ENCODE measurements around the gene NDUFV1. TPM values are rescaled to one million over a fixed set of nuclear protein-coding genes. Genes with fewer than 3 reads are reported as not detected.
"Not testable (repeated sequence)": the region's sequence is repeated elsewhere in the genome, so short reads cannot be mapped to it uniquely, and the experiment has no call there.

Gene NDUFV1
- total RNA-seq, 1 donor from 2014 or later: 180 TPM

GRCh38 chr11:67596753-67597300, 9.9 kb upstream of the NDUFV1 start:
- no peak for DNase-seq (ENCODE audit: extremely low spot score, unreplicated experiment)
- no peaks in the 10 kb centered on the region for H3K36me3 Mint-ChIP-seq (ENCODE audit: unreplicated experiment)
- H3K27ac Mint-ChIP-seq (ENCODE audit: unreplicated experiment): no peak overlapping the region
- H3K9me3 Mint-ChIP-seq (ENCODE audit: unreplicated experiment): no peaks in the 10 kb centered on the region
- peaks cover 48% of the 10 kb centered on the region for H3K27me3 Mint-ChIP-seq (ENCODE audit: unreplicated experiment)
- TF ChIP-seq, protein P1, sequence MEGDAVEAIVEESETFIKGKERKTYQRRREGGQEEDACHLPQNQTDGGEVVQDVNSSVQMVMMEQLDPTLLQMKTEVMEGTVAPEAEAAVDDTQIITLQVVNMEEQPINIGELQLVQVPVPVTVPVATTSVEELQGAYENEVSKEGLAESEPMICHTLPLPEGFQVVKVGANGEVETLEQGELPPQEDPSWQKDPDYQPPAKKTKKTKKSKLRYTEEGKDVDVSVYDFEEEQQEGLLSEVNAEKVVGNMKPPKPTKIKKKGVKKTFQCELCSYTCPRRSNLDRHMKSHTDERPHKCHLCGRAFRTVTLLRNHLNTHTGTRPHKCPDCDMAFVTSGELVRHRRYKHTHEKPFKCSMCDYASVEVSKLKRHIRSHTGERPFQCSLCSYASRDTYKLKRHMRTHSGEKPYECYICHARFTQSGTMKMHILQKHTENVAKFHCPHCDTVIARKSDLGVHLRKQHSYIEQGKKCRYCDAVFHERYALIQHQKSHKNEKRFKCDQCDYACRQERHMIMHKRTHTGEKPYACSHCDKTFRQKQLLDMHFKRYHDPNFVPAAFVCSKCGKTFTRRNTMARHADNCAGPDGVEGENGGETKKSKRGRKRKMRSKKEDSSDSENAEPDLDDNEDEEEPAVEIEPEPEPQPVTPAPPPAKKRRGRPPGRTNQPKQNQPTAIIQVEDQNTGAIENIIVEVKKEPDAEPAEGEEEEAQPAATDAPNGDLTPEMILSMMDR (IDR thresholded peaks at IDR 0.05): no peak
- no peaks in the 10 kb centered on the region for H3K4me1 Mint-ChIP-seq (ENCODE audit: unreplicated experiment)
- H3K4me3 Mint-ChIP-seq (ENCODE audit: unreplicated experiment): no peak overlapping the region

GRCh38 chr11:67597458-67597857, 9.3 kb upstream of the NDUFV1 start:
- H3K27me3 Mint-ChIP-seq (ENCODE audit: unreplicated experiment): peaks cover 49% of the 10 kb centered on the region
- not testable (repeated sequence) for H3K27ac Mint-ChIP-seq (ENCODE audit: unreplicated experiment); H3K4me3 Mint-ChIP-seq (ENCODE audit: unreplicated experiment); H3K4me1 Mint-ChIP-seq (ENCODE audit: unreplicated experiment); DNase-seq (ENCODE audit: extremely low spot score, unreplicated experiment); H3K9me3 Mint-ChIP-seq (ENCODE audit: unreplicated experiment); H3K36me3 Mint-ChIP-seq (ENCODE audit: unreplicated experiment)

GRCh38 chr11:67597963-67598362, 8.8 kb upstream of the NDUFV1 start:
- not testable (repeated sequence) for H3K9me3 Mint-ChIP-seq (ENCODE audit: unreplicated experiment); H3K27ac Mint-ChIP-seq (ENCODE audit: unreplicated experiment); H3K4me1 Mint-ChIP-seq (ENCODE audit: unreplicated experiment); H3K36me3 Mint-ChIP-seq (ENCODE audit: unreplicated experiment); DNase-seq (ENCODE audit: extremely low spot score, unreplicated experiment); H3K4me3 Mint-ChIP-seq (ENCODE audit: unreplicated experiment)
- peaks cover 53% of the 10 kb centered on the region for H3K27me3 Mint-ChIP-seq (ENCODE audit: unreplicated experiment)

DNA sequence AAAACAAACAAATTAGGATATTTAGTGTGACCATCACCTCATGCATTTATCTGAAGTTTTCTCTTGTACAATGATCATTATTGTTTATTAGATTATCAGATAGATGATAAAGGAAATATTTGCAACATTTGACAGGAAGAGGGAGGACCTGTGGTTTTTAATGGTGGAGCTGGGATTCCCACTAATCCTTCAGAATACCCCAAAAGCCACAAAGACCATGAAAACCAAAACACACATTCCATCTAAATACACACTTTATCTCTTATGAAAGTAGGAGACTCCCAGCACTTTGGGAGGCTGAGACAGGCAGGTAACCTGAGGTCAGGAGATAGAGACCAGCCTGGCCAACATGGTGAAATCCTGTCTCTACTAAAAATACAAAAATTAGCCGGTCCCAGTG, 7.6 kb upstream of the NDUFV1 start:
- no peak overlapping the region for H3K4me3 Mint-ChIP-seq (ENCODE audit: unreplicated experiment)
- no peaks in the 10 kb centered on the region for H3K9me3 Mint-ChIP-seq (ENCODE audit: unreplicated experiment)
- H3K4me1 Mint-ChIP-seq (ENCODE audit: unreplicated experiment): no peaks in the 10 kb centered on the region
- TF ChIP-seq, protein P1 (IDR thresholded peaks at IDR 0.05): no peak
- H3K36me3 Mint-ChIP-seq (ENCODE audit: unreplicated experiment): no peaks in the 10 kb centered on the region
- no peak overlapping the region for H3K27ac Mint-ChIP-seq (ENCODE audit: unreplicated experiment)
- H3K27me3 Mint-ChIP-seq (ENCODE audit: unreplicated experiment): peaks cover 48% of the 10 kb centered on the region
- DNase-seq (ENCODE audit: extremely low spot score, unreplicated experiment): no peak

- Mint-ChIP-seq H3K27ac (ENCODE audit: unreplicated experiment) (no peak overlapping the region), H3K27me3 (ENCODE audit: unreplicated experiment) (peaks cover 44% of the 10 kb centered on the region), H3K36me3 (ENCODE audit: unreplicated experiment) (no peaks in the 10 kb centered on the region), H3K4me3 (ENCODE audit: unreplicated experiment) (no peak overlapping the region), H3K4me1 (ENCODE audit: unreplicated experiment) (no peaks in the 10 kb centered on the region), H3K9me3 (ENCODE audit: unreplicated experiment) (no peaks in the 10 kb centered on the region)
- DNase-seq (ENCODE audit: extremely low spot score, unreplicated experiment): no peak
- TF ChIP-seq, protein P1 (IDR thresholded peaks at IDR 0.05): no peak
These were observed 6.3 kb upstream of the NDUFV1 start for GRCh38 chr11:67600324-67601029.

GRCh38 chr11:67601098-67601497, 5.6 kb upstream of the NDUFV1 start:
- H3K27me3 Mint-ChIP-seq (ENCODE audit: unreplicated experiment): peaks cover 41% of the 10 kb centered on the region
- no peak overlapping the region for H3K27ac Mint-ChIP-seq (ENCODE audit: unreplicated experiment)
- no peak overlapping the region for H3K4me3 Mint-ChIP-seq (ENCODE audit: unreplicated experiment)
- H3K9me3 Mint-ChIP-seq (ENCODE audit: unreplicated experiment): no peaks in the 10 kb centered on the region
- H3K4me1 Mint-ChIP-seq (ENCODE audit: unreplicated experiment): no peaks in the 10 kb centered on the region
- DNase-seq (ENCODE audit: extremely low spot score, unreplicated experiment): no peak
- TF ChIP-seq, protein P1 (IDR thresholded peaks at IDR 0.05): no peak
- no peaks in the 10 kb centered on the region for H3K36me3 Mint-ChIP-seq (ENCODE audit: unreplicated experiment)

DNA sequence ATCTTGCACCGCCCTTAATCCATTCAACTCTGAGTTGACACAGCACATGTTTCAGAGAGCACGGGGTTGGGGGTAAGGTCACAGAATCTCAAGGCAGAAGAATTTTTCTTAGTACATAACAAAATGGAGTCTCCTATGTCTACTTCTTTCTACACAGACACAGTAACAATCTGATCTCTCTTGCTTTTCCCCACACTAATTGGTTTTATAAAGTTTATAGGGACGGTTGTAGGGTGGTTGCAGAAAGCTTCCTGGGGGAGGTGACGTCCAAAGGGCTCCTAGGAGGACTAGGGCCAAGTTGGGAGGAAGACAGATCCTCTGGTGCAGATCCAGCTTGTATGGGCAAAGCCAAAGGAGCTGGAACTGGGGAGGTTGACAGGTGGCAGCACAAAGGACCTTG, 2.6 kb upstream of the NDUFV1 start:
- H3K9me3 Mint-ChIP-seq (ENCODE audit: unreplicated experiment); H3K4me3 Mint-ChIP-seq (ENCODE audit: unreplicated experiment); H3K4me1 Mint-ChIP-seq (ENCODE audit: unreplicated experiment); H3K36me3 Mint-ChIP-seq (ENCODE audit: unreplicated experiment); DNase-seq (ENCODE audit: extremely low spot score, unreplicated experiment); H3K27ac Mint-ChIP-seq (ENCODE audit: unreplicated experiment): not testable (repeated sequence)
- peaks cover 31% of the 10 kb centered on the region for H3K27me3 Mint-ChIP-seq (ENCODE audit: unreplicated experiment)

Measured in osteocyte (in vitro differentiated cells).